NT2/D1 (cell line): ENCODE measurements around the gene SPTLC2.

ENCODE experiments used
- SUZ12 ChIP-seq: IDR thresholded peaks from 2 replicates; pipeline ENCODE4 v1.6.1; 2011; ENCODE audit not compliant: insufficient read length, insufficient read depth; ENCODE audit errors: extremely low read depth
- ZNF274 ChIP-seq: IDR thresholded peaks from 2 replicates; pipeline ENCODE4 v1.6.1; 2011; ENCODE audit warnings: mild to moderate bottlenecking, low read depth, low read length

- TF ChIP-seq ZNF274 (no peak), SUZ12 (no peak)
Observed at GRCh38 chr14:77570706-77571268, 45.6 kb downstream of the SPTLC2 start.
